HG03469 (cell line): ENCODE measurements around the gene LGALS9C.
"Not testable (repeated sequence)": the region's sequence is repeated elsewhere in the genome, so short reads cannot be mapped to it uniquely, and the experiment has no call there.

Source experiments
- ATAC-seq: cut with Tn5 transposase; IDR thresholded peaks from one replicate; pipeline ENCODE4 v1.9.1; 2021; ENCODE audit warnings: mild to moderate bottlenecking, moderate library complexity, moderate number of reproducible peaks; ENCODE audit not compliant: unreplicated experiment

The LGALS9C gene

DNA sequence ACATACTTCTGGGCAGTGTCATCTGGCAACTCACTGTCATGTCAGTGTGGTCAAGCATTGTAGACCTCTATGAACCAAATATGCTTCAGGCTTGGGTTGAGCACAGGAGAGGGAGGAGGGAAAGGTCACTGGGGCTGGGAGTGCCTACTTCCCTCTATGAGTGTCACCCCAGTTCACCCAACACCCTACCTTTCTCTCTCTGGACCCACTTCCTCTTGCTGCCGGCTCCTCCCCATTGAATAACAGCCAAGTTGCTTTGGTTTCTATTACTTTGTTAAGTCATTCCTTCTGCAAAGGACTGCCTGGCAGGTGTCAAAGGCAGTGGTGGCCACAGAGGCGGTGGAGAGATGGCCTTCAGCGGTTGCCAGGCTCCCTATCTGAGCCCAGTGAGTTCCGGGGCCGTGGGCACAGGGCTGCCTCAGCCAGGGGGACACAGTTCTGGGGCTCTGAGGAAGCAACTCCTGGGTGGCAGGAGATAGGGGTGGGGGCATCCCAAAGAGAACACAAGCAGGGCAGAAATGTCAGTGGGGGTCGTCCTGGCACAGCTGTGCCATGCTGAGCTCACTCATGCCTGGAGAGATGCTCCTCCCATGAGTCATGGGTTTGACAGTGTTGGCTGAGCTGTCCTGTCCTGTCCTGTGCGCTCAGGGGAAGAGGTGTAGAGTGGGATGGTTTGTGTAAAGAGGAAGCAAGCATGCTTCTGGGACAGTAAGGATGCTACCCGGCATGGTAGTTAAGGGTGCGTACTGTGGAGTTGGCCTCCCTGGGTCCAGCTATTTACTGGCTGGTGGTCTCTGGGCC is at the start of gene LGALS9C:
Gene LGALS9C (plus strand): TSS at position 282 of the 801 bp plus-strand sequence. CDS start 66 bp downstream, at position 348.
- ATAC-seq, result peak; percentile 59

- ATAC-seq, result not testable (repeated sequence)
These were observed 44.4 kb upstream of the LGALS9C start for GRCh38 chr17:18432206-18432605.

DNA sequence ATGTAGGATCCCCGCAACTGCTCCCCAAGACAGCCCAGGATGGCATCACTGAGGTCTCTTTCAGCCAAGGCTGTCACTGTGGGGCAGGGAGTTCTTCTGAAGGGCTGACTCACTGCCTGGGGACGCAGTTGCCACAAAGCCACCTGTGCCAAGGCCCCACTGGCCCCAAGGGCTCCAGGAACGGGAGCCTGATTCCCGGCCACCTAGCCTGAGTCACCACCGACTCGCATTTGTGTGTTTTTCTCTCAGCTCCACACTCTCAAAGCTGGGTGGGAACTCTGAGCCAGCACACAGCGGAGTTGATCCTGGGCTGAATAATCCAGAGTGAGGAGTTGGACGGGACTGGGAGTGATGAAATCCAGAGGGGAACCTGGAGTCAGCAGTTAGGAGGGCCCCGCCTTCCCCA is 37.1 kb upstream of the LGALS9C start:
- not testable (repeated sequence) for ATAC-seq

DNA sequence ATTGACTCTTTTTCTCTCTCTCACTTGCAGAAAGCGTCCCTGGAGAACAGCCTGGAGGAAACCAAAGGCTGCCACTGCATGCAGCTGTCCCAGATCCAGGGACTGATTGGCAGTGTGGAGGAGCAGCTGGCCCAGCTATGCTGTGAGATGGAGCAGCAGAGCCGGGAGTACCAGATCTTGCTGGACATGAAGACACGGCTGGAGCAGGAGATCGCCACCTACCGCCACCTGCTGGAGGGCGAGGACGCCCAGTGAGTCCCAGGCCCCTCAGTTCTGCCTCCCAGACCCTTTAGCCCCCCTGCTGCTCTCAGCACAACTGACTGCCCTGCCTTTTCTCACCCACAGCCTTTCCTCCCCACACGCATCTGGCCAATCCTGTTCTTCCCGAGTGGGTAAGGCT is 34.5 kb upstream of the LGALS9C start:
- ATAC-seq, result not testable (repeated sequence)

DNA sequence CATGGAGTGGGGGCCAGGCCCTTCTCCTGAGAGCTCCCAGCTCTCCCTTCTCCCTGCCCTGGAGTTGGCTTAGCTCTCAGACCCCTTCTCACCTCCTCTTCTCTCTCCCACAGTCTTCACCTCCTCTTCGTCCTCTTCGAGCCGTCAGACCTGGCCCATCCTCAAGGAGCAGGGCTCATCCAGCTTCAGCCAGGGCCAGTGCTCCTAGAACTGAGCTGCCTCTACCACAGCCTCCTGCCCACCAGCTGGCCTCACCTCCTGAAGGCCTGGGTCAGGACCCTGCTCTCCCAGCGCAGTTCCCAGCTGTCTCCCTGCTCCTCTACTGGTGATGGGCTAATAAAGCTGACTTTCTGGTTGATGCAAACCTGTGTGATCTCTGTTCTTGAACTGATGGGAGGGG is 34.1 kb upstream of the LGALS9C start:
- ATAC-seq, result not testable (repeated sequence)

GRCh38 chr17:18447476-18448205 is 28.9 kb upstream of the LGALS9C start:
- not testable (repeated sequence) for ATAC-seq

DNA sequence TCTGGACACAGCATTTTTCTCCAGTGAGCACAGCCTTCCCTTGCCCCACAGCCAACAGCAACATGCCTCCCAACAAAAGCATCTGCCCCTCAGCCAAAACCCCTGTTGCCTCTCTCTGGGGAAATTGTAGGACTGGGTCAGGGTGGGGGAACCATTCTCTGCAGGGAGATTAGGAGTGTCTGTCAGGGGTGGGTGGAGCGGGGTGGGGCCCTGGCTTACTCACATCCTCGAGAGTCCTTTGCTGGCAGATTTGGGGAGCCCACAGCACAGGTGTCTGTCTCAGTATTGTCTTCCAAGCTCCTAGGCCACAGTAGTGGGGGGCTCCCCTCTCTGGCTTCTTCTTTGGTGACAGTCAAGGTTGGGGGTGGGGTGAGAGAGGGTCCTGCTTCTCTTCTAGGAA is 28.3 kb upstream of the LGALS9C start:
- ATAC-seq, result not testable (repeated sequence)

- not testable (repeated sequence) for ATAC-seq
These were observed 26.8 kb upstream of the LGALS9C start for GRCh38 chr17:18449833-18450232.

DNA sequence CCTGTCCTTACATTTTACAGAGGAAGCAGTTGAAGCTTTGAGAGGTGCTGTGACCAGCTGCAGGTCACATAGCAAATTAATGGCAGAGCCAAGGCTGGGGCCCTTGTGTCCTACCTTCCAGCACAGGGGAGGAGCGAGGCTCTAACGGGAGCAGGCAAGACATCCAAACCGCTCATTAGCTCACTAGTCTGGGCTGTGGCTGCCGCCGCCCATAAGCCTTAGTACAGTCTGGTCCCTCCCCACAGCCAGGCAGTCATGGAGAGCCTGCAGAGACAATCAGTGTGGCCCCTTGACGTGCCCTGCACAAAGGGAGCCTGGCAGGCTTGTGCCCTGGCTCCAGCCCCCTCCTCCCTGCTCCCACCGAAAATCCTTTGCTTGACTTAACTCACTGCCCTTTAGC is 25.6 kb upstream of the LGALS9C start:
- not testable (repeated sequence) for ATAC-seq

GRCh38 chr17:18451969-18452368 is 24.6 kb upstream of the LGALS9C start:
- not testable (repeated sequence) for ATAC-seq

DNA sequence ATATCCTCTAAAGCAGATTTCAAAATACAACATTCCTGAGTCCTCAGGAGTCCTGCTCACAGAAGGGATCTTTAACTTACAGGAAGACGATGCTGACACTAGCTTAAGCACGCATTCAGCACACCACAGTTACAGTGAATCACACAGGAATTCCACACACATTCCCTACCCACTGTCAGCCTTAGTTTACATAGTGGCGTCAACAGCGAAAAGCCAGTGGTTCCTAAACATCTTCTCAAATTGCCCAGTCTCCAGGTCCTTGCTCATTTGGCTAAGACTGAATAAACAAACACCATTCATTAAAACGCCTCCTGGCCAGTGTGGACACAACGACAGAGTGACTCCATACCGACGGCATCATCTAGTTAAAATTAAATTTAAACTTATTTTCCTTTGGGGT is 17.6 kb upstream of the LGALS9C start:
- ATAC-seq, result not testable (repeated sequence)

DNA sequence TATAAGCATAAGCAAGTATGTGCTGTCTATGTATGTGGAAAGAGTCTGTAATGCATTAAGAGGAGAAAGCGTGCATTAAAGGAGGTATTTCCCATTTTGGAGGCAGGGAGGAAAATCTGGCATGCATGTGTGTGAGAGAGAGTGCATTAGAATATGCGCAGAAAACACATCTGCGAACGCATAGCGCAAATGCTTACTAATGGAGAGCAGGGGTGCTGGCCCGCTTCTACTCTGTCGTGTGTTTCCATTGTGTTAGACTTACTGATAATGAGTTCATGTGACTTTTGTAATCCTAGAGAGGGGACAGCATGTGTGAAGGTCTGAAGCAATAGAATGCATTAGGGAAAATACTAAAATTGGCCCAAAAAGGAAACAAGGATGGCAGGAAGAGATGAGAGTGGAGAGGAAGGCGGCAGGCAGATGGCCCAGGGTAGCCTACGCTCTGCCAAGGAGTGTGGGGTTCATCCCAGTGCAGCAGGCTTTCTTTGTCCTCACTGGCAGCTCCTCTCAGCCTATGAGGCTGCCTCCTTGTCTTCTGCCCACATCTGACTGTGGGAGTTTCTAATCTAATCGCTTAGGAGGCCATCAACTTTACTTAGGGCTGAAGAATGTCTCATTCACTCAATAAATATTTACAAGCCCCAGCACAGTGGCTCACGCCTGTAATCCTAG is 12.6 kb upstream of the LGALS9C start:
- not testable (repeated sequence) for ATAC-seq

- ATAC-seq, result not testable (repeated sequence)
These were observed 10.2 kb upstream of the LGALS9C start for GRCh38 chr17:18466250-18466983.

DNA sequence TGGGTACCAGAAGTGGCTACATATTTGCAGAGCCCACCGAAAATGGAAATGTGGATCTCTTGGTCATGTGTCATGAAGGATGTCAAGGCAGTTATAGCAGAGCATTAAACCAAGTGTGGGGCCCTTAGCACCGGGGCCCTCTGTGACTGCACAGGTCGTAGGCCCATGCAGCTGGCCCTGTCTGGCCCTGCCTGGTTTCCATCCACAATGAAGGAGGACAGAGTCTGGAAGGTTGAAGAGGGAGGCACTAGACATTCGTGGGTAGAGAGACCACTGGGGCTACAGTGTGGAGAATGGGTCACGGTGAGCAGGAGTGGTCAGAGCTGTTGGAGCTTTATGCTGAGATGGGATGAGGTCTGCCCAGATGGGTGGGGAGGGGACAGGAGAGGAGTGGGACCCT is 9.6 kb upstream of the LGALS9C start:
- not testable (repeated sequence) for ATAC-seq

DNA sequence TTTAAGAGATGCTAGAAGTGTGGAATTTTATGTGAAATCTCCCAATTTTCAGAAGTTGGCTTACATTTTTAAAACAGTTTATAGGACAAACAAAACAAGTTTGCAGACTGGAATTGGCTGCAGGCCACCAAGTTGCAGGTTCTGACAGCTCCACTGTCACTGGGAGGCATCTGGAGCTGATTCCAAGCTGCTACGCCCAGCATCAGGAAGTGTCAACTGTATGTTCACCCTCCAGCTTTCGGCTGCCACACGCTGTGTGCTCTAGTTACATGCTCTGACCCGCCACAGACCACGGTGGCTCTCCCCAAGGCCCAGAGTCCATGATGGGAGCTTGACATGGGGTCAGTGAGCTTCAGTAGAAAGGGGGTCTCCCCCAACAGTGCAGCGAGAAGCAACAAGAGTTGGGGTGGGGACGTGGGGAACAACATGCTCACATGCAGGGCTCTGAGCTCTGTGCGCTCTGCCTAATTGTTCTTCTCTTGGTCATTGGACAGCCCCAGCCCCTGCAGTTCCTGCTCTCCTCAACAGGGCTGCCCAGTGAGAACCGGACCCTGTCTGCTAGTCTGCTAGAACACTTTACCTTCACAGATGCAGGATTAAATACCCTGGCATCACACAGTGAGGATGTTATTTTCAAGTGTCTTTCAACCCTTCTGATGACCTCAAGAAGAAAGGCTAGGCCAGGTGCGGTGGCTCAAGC is 8.0 kb upstream of the LGALS9C start:
- ATAC-seq, result not testable (repeated sequence)

DNA sequence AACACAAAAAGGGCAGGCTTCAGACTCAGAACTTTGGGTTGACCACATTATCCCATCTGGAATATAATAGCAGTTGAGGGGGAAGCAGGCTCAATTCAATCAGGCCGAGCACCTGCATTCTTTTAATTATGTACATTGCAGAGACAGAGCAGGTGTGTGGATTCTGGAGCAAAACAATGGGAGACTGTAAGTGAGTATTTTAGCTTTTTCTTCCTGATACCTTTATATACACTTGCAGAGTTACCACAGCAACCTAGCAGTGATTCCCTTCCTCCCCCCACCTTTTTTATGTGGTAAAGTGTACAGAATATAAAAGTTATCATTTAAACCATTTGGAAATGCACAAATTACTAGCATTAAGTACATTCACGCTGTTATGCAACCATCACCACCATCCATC is 6.8 kb upstream of the LGALS9C start:
- not testable (repeated sequence) for ATAC-seq

GRCh38 chr17:18470345-18470930 is 6.2 kb upstream of the LGALS9C start:
- not testable (repeated sequence) for ATAC-seq

- ATAC-seq, result not testable (repeated sequence)
These were observed 2.6 kb upstream of the LGALS9C start for GRCh38 chr17:18473967-18474366.

DNA sequence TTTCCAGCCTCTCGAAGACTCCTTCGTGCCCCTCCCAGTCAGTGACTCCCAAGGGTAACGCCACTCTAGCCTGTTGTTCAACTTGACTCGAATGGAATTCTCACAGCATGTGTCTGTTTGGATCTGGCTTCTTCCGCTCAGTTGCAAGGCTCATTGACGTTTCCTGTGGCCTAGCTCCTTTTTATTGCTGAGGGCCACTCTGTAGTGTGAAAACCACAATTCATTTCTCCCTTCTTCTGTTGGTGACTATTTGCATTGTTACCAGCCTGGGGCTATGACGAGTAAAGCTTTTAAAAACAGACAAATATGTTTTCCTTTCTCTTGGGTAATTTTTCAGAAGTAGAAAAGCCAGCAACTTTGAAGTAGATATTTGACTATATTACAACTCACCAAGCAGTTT is 1.8 kb upstream of the LGALS9C start:
- ATAC-seq, result not testable (repeated sequence)

GRCh38 chr17:18477367-18477766 is 778 bp downstream of the LGALS9C start:
- ATAC-seq, result not testable (repeated sequence)
